Trophoblast cell (in vitro differentiated cells and primary cell): ENCODE results near the gene KIAA0232.

ENCODE experiments used
- DNase-seq, 2 donors: peaks; one replicate each; pipeline ENCODE4 v3.0.0-alpha.2; 2016
- H2AFZ ChIP-seq: 2 replicates; pipeline ENCODE4 v1.6.1; 2013; ENCODE audit warnings: low read length, moderate library complexity, mild to moderate bottlenecking; ENCODE audit not compliant: insufficient read depth, poor library complexity
- H2AK5ac ChIP-seq: 2 replicates; pipeline ENCODE4 v1.6.1; 2013; ENCODE audit warnings: mild to moderate bottlenecking, low read length
- H2BK120ac ChIP-seq: 2 replicates; pipeline ENCODE4 v1.6.1; 2013; ENCODE audit warnings: low read length, mild to moderate bottlenecking, moderate library complexity; ENCODE audit not compliant: insufficient read depth, poor library complexity
- H2BK12ac ChIP-seq: 2 replicates; pipeline ENCODE4 v1.6.1; 2013; ENCODE audit warnings: mild to moderate bottlenecking, low read length, moderate library complexity
- H2BK5ac ChIP-seq: 2 replicates; pipeline ENCODE4 v1.6.1; 2013; ENCODE audit warnings: low read length, low read depth, moderate library complexity, mild to moderate bottlenecking; ENCODE audit not compliant: poor library complexity
- H3K14ac ChIP-seq: 2 replicates; pipeline ENCODE4 v1.6.1; 2013; ENCODE audit warnings: mild to moderate bottlenecking, low read length
- H3K18ac ChIP-seq: 2 replicates; pipeline ENCODE4 v1.6.1; 2013; ENCODE audit warnings: mild to moderate bottlenecking, low read length
- H3K23ac ChIP-seq: 2 replicates; pipeline ENCODE4 v1.6.1; 2013; ENCODE audit warnings: low read length
- H3K27ac ChIP-seq: 2 replicates; pipeline ENCODE4 v1.5.1; 2013; ENCODE audit warnings: low read depth, mild to moderate bottlenecking, inconsistent platforms, low read length, moderate library complexity
- H3K27me3 ChIP-seq: 2 replicates; pipeline ENCODE4 v1.6.1; 2013; ENCODE audit warnings: inconsistent platforms, mild to moderate bottlenecking, low read length, moderate library complexity; ENCODE audit not compliant: insufficient read depth
- H3K36me3 ChIP-seq, 2 experiments: 1 replicate in 1 of 2; 2 replicates in 1 of 2; pipeline ENCODE4 v1.6.1; 2013; ENCODE audit warnings: low read length in 2 of 2, mild to moderate bottlenecking in 2 of 2, moderate library complexity in 1 of 2; ENCODE audit not compliant: insufficient read depth in 2 of 2, control insufficient read depth in 1 of 2
- H3K4ac ChIP-seq: 2 replicates; pipeline ENCODE4 v1.6.1; 2013; ENCODE audit warnings: low read depth, mild to moderate bottlenecking, low read length, moderate library complexity
- H3K4me1 ChIP-seq, 2 experiments: 1 replicate in 1 of 2; 2 replicates in 1 of 2; pipeline ENCODE4 v1.6.1; 2013; ENCODE audit warnings: low read length in 2 of 2, mild to moderate bottlenecking in 2 of 2, moderate library complexity in 1 of 2; ENCODE audit not compliant: insufficient read depth in 2 of 2, control insufficient read depth in 1 of 2
- H3K4me2 ChIP-seq: 2 replicates; pipeline ENCODE4 v1.6.1; 2013; ENCODE audit warnings: inconsistent platforms, mild to moderate bottlenecking, low read length, moderate library complexity
- H3K4me3 ChIP-seq: 2 replicates; pipeline ENCODE4 v1.5.1; 2013; ENCODE audit warnings: mild to moderate bottlenecking, low read depth, low read length, inconsistent platforms
- H3K79me1 ChIP-seq: one replicate; pipeline ENCODE4 v1.6.1; 2013; ENCODE audit warnings: low read length
- H3K79me2 ChIP-seq: 2 replicates; pipeline ENCODE4 v1.6.1; 2013; ENCODE audit warnings: low read length, mild to moderate bottlenecking; ENCODE audit not compliant: control insufficient read depth, insufficient read depth, poor library complexity
- H3K9ac ChIP-seq: 2 replicates; pipeline ENCODE4 v1.6.1; 2013; ENCODE audit warnings: mild to moderate bottlenecking, low read length
- H3K9me3 ChIP-seq: 2 replicates; pipeline ENCODE4 v1.6.1; 2013; ENCODE audit warnings: low read depth, mild to moderate bottlenecking, control low read depth, inconsistent platforms, low read length; ENCODE audit not compliant: insufficient read depth
- H4K12ac ChIP-seq: 2 replicates; pipeline ENCODE4 v1.6.1; 2013; ENCODE audit warnings: low read depth, mild to moderate bottlenecking, low read length, moderate library complexity
- H4K8ac ChIP-seq: 2 replicates; pipeline ENCODE4 v1.6.1; 2013; ENCODE audit warnings: low read depth, mild to moderate bottlenecking, low read length, moderate library complexity
- H4K91ac ChIP-seq: one replicate; pipeline ENCODE4 v1.6.1; 2013; ENCODE audit warnings: low read depth, mild to moderate bottlenecking, low read length, moderate library complexity
- WGBS: extraction: QIAGEN DNeasy Blood & Tissue Kit; methylation state at CpG from one replicate; pipeline ENCODE4 v1.1.7; 2013; ENCODE audit warnings: missing lambda C conversion rate; ENCODE audit not compliant: insufficient read length, insufficient coverage; ENCODE audit errors: extremely low coverage; 5-methylcytosine and 5-hydroxymethylcytosine counted together

Gene KIAA0232

DNA sequence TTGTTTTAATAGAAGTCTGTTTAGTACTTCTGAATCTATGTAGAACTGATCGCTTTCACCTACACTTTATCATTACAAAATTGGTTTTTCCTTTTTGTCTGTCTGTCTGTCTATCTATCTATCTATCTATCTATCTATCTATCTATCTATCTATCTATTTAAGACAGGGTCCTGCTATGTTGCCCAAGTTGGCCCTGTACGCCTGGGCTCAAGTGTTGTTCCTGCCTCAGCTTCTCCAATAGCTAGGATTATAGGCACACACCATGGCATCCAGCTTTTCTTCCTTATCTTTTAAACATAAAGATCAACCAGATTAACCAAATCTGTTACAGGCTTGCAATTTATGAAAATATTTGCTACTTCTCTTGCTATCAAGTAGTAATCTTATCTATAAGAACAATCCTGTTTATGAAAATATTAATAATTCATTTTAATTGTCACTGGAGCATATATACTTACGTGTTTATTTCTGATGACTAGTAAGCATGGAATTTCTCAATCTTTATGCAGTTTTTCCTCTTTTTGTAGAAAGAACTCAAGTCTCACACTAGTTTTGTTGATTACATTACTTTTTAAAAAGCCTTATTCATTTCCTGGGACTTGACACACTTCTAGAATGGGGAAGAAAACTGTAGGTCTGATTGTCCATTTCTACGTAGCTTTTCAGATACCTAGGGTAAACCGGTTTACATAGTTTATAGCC lies 24.5 kb downstream of the KIAA0232 start:
- Histone ChIP-seq H3K27me3 (no peaks in the 10 kb centered on the region), H3K9ac (no peak overlapping the region), H4K91ac (no peak overlapping the region), H2AK5ac (no peak overlapping the region), H3K18ac (no peak overlapping the region), H3K4me2 (no peak overlapping the region), H3K36me3 (peaks cover 0 to 1% of the 10 kb centered on the region in 2 experiments), H3K79me1 (no peaks in the 10 kb centered on the region), H3K79me2 (peaks cover 2% of the 10 kb centered on the region), H3K4ac (no peak overlapping the region), H2BK120ac (no peak overlapping the region), H2BK12ac (no peak overlapping the region), H4K8ac (no peak overlapping the region), H3K23ac (no peak overlapping the region), H3K14ac (no peak overlapping the region), H3K4me3 (no peak overlapping the region), H3K27ac (no peak overlapping the region), H3K4me1 (peaks cover 0 to 2% of the 10 kb centered on the region in 2 experiments), H4K12ac (no peak overlapping the region), H2AFZ (no peak overlapping the region), H2BK5ac (no peak overlapping the region), H3K9me3 (no peaks in the 10 kb centered on the region)
- DNase-seq: peak in 1 of 2 donors; percentile 60
- no CpG with 5 or more reads among the region's 5 CpGs for WGBS

DNA sequence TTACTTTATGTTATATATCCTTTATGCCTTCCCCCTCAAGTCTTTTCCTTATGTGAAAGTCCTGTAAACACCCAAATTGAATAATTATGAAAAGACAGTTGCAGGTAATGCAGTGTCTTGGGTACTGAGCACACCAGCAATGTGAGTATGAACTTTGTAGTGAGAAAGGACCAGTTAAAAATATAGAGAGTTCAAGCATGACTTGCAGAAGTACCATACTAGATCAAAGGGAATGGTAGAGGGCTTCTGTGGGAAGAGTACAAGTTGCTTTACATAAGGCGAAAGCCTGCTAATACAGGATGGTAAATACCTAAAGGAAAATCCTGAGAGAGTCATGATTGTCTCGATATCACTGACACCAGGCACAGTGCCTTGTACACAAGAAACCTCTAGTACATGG lies 25.7 kb downstream of the KIAA0232 start:
- Histone ChIP-seq H3K18ac (no peak overlapping the region), H3K4me2 (no peak overlapping the region), H3K9me3 (no peaks in the 10 kb centered on the region), H2AFZ (no peak overlapping the region), H3K4ac (no peak overlapping the region), H3K9ac (no peak overlapping the region), H3K36me3 (peaks cover 0 to 1% of the 10 kb centered on the region in 2 experiments), H2BK5ac (no peak overlapping the region), H3K4me1 (no peaks in the 10 kb centered on the region), H3K27me3 (no peaks in the 10 kb centered on the region), H3K4me3 (no peak overlapping the region), H3K23ac (no peak overlapping the region), H2AK5ac (no peak overlapping the region), H2BK12ac (no peak overlapping the region), H4K12ac (no peak overlapping the region), H2BK120ac (no peak overlapping the region), H3K79me2 (peaks cover 2% of the 10 kb centered on the region), H4K8ac (no peak overlapping the region), H3K79me1 (no peaks in the 10 kb centered on the region), H3K14ac (no peak overlapping the region), H4K91ac (no peak overlapping the region), H3K27ac (no peak overlapping the region)
- no peak for DNase-seq
- no CpG with 5 or more reads among the region's 2 CpGs for whole genome bisulfite sequencing

- no peaks in the 10 kb centered on the region for H3K4me1 ChIP-seq
- H3K18ac ChIP-seq: no peak overlapping the region
- H3K23ac ChIP-seq: no peak overlapping the region
- H2BK120ac ChIP-seq: no peak overlapping the region
- H3K36me3 ChIP-seq: no peaks in the 10 kb centered on the region
- H3K4me3 ChIP-seq: no peak overlapping the region
- peak in 1 of 2 donors; percentile 50 for DNase-seq
- H3K79me1 ChIP-seq: no peaks in the 10 kb centered on the region
- H2BK12ac ChIP-seq: no peak overlapping the region
- H3K9me3 ChIP-seq: no peaks in the 10 kb centered on the region
- no peak overlapping the region for H4K91ac ChIP-seq
- no peak overlapping the region for H3K9ac ChIP-seq
- peaks cover 3% of the 10 kb centered on the region for H3K79me2 ChIP-seq
- H4K12ac ChIP-seq: no peak overlapping the region
- no peak overlapping the region for H2AFZ ChIP-seq
- no peak overlapping the region for H2AK5ac ChIP-seq
- H4K8ac ChIP-seq: no peak overlapping the region
- no CpG with 5 or more reads among the region's 6 CpGs for WGBS
- H3K27me3 ChIP-seq: no peaks in the 10 kb centered on the region
- no peak overlapping the region for H3K4me2 ChIP-seq
- no peak overlapping the region for H2BK5ac ChIP-seq
- no peak overlapping the region for H3K4ac ChIP-seq
- no peak overlapping the region for H3K27ac ChIP-seq
- H3K14ac ChIP-seq: no peak overlapping the region
Measured at GRCh38 chr4:6811165-6811564, 28.6 kb downstream of the KIAA0232 start.

GRCh38 chr4:6812766-6813165 lies 30.2 kb downstream of the KIAA0232 start:
- Histone ChIP-seq H3K4me1 (no peaks in the 10 kb centered on the region), H3K79me1 (no peaks in the 10 kb centered on the region), H3K23ac (no peak overlapping the region), H4K12ac (no peak overlapping the region), H2BK5ac (no peak overlapping the region), H3K4me2 (no peak overlapping the region), H4K8ac (no peak overlapping the region), H3K27ac (no peak overlapping the region), H3K9ac (no peak overlapping the region), H3K18ac (no peak overlapping the region), H2AK5ac (no peak overlapping the region), H3K14ac (no peak overlapping the region), H3K4ac (no peak overlapping the region), H2BK12ac (no peak overlapping the region), H4K91ac (no peak overlapping the region), H3K36me3 (no peaks in the 10 kb centered on the region), H3K4me3 (no peak overlapping the region), H2BK120ac (no peak overlapping the region), H2AFZ (no peak overlapping the region), H3K27me3 (no peaks in the 10 kb centered on the region), H3K9me3 (no peaks in the 10 kb centered on the region), H3K79me2 (peaks cover 2% of the 10 kb centered on the region)
- DNase-seq: no peak
